ENCODE results near the gene AVPR2. TPM values are rescaled to one million over a fixed set of nuclear protein-coding genes. Genes with fewer than 3 reads are reported as not detected.

Gene AVPR2
- total RNA-seq, 8 experiments from 2014 or later, result 0.11 to 1.4 (median 0.19) TPM; not detected in 3

DNA sequence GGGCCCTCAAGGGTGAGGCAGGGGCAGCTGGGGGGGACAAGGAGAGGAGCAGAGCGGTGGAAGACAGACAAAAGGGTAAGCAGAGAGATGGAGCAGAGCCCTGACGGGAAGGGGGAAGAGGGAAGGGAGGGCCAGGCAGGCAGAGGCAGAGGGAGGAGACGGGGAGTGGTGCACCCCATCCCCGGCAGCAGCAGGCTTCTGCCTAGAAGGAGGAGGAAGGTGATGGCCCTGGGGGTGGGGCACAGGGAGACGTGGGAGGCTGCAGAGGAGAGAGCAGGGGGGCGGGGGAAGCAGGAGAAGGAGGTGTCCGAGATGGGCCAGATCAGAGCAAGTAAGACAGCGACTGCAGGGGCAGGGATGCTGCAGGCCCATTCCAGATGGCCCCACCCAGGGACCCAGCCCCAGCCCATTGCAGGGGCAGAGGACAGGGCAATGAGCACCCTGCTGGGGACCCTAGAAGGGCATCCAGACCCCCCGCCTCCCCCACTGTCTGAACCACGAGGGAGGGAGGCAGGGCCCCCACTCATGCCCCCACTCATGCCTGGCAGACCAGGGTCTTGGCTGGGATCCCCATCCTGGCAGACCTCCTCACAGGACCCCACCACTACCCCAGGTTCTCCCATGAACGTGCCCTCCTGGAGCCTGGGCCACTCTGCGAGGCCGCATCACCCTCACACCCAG lies 21.2 kb upstream of the AVPR2 start:
- in situ Hi-C loops (cut with MboI; ENCODE audit: low pct_unique_long_range_greater_than_20kb in 2 of 9, low sequenced_read_pairs in 9 of 9, unreplicated experiment in 9 of 9), result no loop called here
- peak overlapping the region; percentile 7 to 93 (median 28) for H3K4me3 ChIP-seq
- WGBS, 10 experiments, result no CpG with 5 or more reads among the region's 13 CpGs
- ATAC-seq (replicated peaks in 6 of 8), result peak in 4 of 8 experiments; percentile 4 to 25 (median 16)
- peaks cover 62 to 64% of the 10 kb centered on the region in 2 donors for H3K4me1 ChIP-seq (replicated peaks in 1 of 2)
- H3K27ac ChIP-seq, result peak overlapping the region; percentile 89 to 92

- in situ Hi-C loops (cut with MboI; ENCODE audit: low pct_unique_long_range_greater_than_20kb in 2 of 9, low sequenced_read_pairs in 9 of 9, unreplicated experiment in 9 of 9), result no loop called here
- Histone ChIP-seq H3K27ac (peak overlapping the region in 1 of 2 donors; percentile 89), H3K4me1 (replicated peaks in 1 of 2) (peaks cover 55 to 59% of the 10 kb centered on the region in 2 donors)
Observed at GRCh38 chrX:153884136-153884535, 20.3 kb upstream of the AVPR2 start.

GRCh38 chrX:153884590-153884989 lies 19.9 kb upstream of the AVPR2 start:
- in situ Hi-C loops (cut with MboI; ENCODE audit: low pct_unique_long_range_greater_than_20kb in 2 of 9, low sequenced_read_pairs in 9 of 9, unreplicated experiment in 9 of 9), result no loop called here
- Histone ChIP-seq H3K27ac (peak overlapping the region; percentile 85 to 91), H3K4me1 (replicated peaks in 1 of 2) (peaks cover 51 to 56% of the 10 kb centered on the region in 2 donors), H3K4me3 (peak overlapping the region; percentile 54 to 93 (median 66))
- 0% methylated on average over 1 of the region's 6 CpGs; no CpG with 5 or more reads in 8 of the 10 experiments for WGBS, 10 experiments
- ATAC-seq (replicated peaks in 6 of 8), result peak in 1 of 8 experiments; percentile 5

More at GRCh38 chrX:153884136-153884535, 20.3 kb upstream of the AVPR2 start:
- 20 to 36% methylated on average over 2 to 7 of the region's 13 CpGs; no CpG with 5 or more reads in 8 of the 10 experiments for WGBS, 10 experiments
- peak overlapping the region; percentile 54 to 93 (median 66) for H3K4me3 ChIP-seq
- no peak for ATAC-seq (replicated peaks in 6 of 8)

- in situ Hi-C loops (cut with MboI; ENCODE audit: low pct_unique_long_range_greater_than_20kb in 2 of 9, low sequenced_read_pairs in 9 of 9, unreplicated experiment in 9 of 9), result no loop called here
- H3K27ac ChIP-seq, result peak overlapping the region; percentile 85 to 91
- WGBS, 10 experiments, result 0 to 20% methylated on average over 2 to 3 of the region's 32 CpGs; no CpG with 5 or more reads in 8 of the 10 experiments
- peak overlapping the region; percentile 54 to 93 (median 66) for H3K4me3 ChIP-seq
- peaks cover 44 to 49% of the 10 kb centered on the region in 2 donors for H3K4me1 ChIP-seq (replicated peaks in 1 of 2)
- peak in 5 of 8 experiments; percentile 3 to 19 (median 6) for ATAC-seq (replicated peaks in 6 of 8)
Observed at GRCh38 chrX:153885208-153885787, 19.2 kb upstream of the AVPR2 start.

- WGBS, 10 experiments, result 0% methylated on average over 1 to 2 of the region's 94 CpGs; no CpG with 5 or more reads in 8 of the 10 experiments
- in situ Hi-C loops (cut with MboI; ENCODE audit: low pct_unique_long_range_greater_than_20kb in 2 of 9, low sequenced_read_pairs in 9 of 9, unreplicated experiment in 9 of 9), result no loop called here
- ATAC-seq (replicated peaks in 6 of 8), result peak; percentile 28 to 69 (median 47)
- Histone ChIP-seq H3K4me1 (replicated peaks in 1 of 2) (peaks cover 35 to 40% of the 10 kb centered on the region in 2 donors), H3K4me3 (peak within 1 kb of the TSS; percentile 54 to 93 (median 66)), H3K27ac (peak within 1 kb of the TSS; percentile 85 to 91)
Observed at GRCh38 chrX:153885968-153886903, 18.2 kb upstream of the AVPR2 start, which contains the start of gene L1CAM. TSS of gene L1CAM (minus strand) at chrX:153886173. CDS start at chrX:153875836, 10,337 bp downstream.

DNA sequence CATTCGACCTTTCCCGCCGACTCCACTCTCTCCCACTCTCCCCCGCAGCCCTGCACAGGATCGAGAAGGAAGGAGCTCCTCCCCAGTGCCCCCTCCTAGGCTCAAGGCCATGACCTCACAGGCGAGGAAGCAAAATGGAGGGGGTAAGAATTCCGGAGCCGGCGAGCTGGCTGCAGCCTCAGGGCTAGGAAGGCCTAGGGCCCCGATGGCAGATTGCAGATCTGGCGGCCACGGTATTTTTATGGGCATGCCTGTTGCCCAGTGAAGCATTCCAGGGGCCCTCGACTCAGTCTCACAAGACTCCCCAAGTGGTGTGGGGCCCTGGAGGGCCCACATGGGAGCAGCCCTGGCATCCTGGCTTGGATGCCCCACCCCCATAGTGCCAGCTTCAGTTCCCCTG lies 17.6 kb upstream of the AVPR2 start:
- Histone ChIP-seq H3K27ac (peak overlapping the region in 1 of 2 donors; percentile 91), H3K4me3 (no peak overlapping the region), H3K4me1 (replicated peaks in 1 of 2) (peaks cover 28 to 33% of the 10 kb centered on the region in 2 donors)
- no CpG with 5 or more reads among the region's 13 CpGs for WGBS, 10 experiments
- in situ Hi-C loops (cut with MboI; ENCODE audit: low pct_unique_long_range_greater_than_20kb in 2 of 9, low sequenced_read_pairs in 9 of 9, unreplicated experiment in 9 of 9), result no loop called here
- ATAC-seq (replicated peaks in 6 of 8), result no peak

DNA sequence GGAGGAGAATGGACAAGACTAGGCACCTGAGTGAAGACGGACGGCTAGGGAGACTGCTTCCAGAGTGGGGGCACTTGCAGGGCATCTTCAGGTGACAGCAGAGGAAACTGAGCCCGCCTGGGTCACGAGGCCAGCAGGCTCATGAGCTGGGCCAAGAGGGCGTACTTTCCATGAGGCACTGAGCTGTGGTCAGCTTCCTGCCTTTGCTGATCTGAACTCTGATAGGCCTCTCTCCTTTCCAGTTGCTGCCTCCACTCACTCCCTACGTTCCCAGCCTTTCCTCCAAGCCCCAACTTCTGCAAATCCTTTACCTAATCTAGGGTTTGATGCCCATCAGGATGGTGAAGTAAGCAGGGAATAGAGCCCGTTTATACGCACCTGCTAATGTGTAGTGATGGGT lies 17.1 kb upstream of the AVPR2 start:
- no peak for ATAC-seq (replicated peaks in 6 of 8)
- no peak overlapping the region for H3K4me3 ChIP-seq
- peaks cover 23 to 28% of the 10 kb centered on the region in 2 donors for H3K4me1 ChIP-seq (replicated peaks in 1 of 2)
- 100% methylated on average over 2 of the region's 8 CpGs; no CpG with 5 or more reads in 9 of the 10 experiments for WGBS, 10 experiments
- in situ Hi-C loops (cut with MboI; ENCODE audit: low pct_unique_long_range_greater_than_20kb in 2 of 9, low sequenced_read_pairs in 9 of 9, unreplicated experiment in 9 of 9), result no loop called here
- H3K27ac ChIP-seq, result no peak overlapping the region

DNA sequence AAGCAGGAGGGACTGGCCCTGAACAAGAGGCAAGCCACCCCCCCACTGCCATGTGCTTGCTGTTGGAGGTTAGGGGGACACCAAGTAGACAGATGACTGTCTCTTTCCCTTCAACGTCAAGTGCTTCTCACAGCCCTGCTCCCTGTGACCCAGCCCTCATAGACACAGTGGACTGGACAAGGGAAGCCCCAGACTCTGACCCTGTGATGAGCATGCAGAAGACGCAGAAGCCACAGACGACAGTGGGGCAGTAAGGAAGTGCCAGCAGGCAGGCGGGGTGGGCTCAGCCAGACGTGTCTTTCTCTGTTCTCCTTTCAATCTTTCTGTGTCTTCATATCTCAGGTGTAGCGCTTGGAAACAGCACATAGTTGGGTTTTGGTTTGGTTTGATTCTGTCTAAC lies 16.1 kb upstream of the AVPR2 start:
- WGBS, 10 experiments, result 0 to 100% (median 26%) methylated on average over 1 to 5 of the region's 6 CpGs; no CpG with 5 or more reads in 7 of the 10 experiments

GRCh38 chrX:153889123-153889522 lies 15.3 kb upstream of the AVPR2 start:
- in situ Hi-C loops (cut with MboI; ENCODE audit: low pct_unique_long_range_greater_than_20kb in 2 of 9, low sequenced_read_pairs in 9 of 9, unreplicated experiment in 9 of 9), result no loop called here
- 0 to 100% (median 84%) methylated on average over 1 to 4 of the region's 6 CpGs; no CpG with 5 or more reads in 4 of the 10 experiments for WGBS, 10 experiments
- Histone ChIP-seq H3K4me3 (no peak overlapping the region), H3K4me1 (replicated peaks in 1 of 2) (peaks cover 9 to 12% of the 10 kb centered on the region in 2 donors), H3K27ac (no peak overlapping the region)
- no peak for ATAC-seq (replicated peaks in 6 of 8)

More for the DNA sequence above, 16.1 kb upstream of the AVPR2 start:
- no peak for ATAC-seq (replicated peaks in 6 of 8)
- no peak overlapping the region for H3K4me3 ChIP-seq
- no peak overlapping the region for H3K27ac ChIP-seq
- in situ Hi-C loops (cut with MboI; ENCODE audit: low pct_unique_long_range_greater_than_20kb in 2 of 9, low sequenced_read_pairs in 9 of 9, unreplicated experiment in 9 of 9), result no loop called here
- peaks cover 14 to 20% of the 10 kb centered on the region in 2 donors for H3K4me1 ChIP-seq (replicated peaks in 1 of 2)

DNA sequence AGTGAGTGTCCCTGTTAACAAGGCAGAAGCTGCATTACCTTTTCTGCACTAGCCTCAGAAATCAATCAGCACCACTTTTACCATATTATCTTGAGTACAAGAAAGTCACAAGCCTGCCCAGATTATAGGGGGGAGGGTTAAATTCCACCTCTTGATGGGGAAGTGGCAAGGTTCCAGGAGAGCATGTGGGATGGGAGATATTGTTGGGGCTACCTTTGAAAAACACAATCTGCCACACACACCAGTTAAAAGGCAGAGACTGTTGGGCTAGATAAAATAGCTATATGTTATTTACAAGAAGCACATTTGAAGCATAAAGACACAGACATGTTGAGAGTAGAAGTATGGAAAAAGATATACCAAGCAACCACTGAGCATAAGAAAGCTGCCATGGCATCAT lies 6.6 kb upstream of the AVPR2 start:
- H3K27ac ChIP-seq, result no peak overlapping the region
- in situ Hi-C loops (cut with MboI; ENCODE audit: low pct_unique_long_range_greater_than_20kb in 2 of 9, low sequenced_read_pairs in 9 of 9, unreplicated experiment in 9 of 9), result no loop called here
- no peak overlapping the region for H3K4me3 ChIP-seq
- no peak for ATAC-seq (replicated peaks in 6 of 8)
- H3K4me1 ChIP-seq (replicated peaks in 1 of 2), result peaks cover 16 to 22% of the 10 kb centered on the region in 2 donors

- H3K27ac ChIP-seq, result peak overlapping the region; percentile 39 to 63
- H3K4me1 ChIP-seq (replicated peaks in 1 of 2), result peaks cover 16 to 22% of the 10 kb centered on the region in 2 donors
- no peak overlapping the region for H3K4me3 ChIP-seq
- in situ Hi-C loops (cut with MboI; ENCODE audit: low pct_unique_long_range_greater_than_20kb in 2 of 9, low sequenced_read_pairs in 9 of 9, unreplicated experiment in 9 of 9), result no loop called here
- ATAC-seq (replicated peaks in 6 of 8), result peak; percentile 86 to 91 (median 88)
- 0 to 40% (median 17%) methylated on average over 1 to 11 of the region's 26 CpGs; no CpG with 5 or more reads in 4 of the 10 experiments for WGBS, 10 experiments
Observed at GRCh38 chrX:153900831-153901752, 3.4 kb upstream of the AVPR2 start.

DNA sequence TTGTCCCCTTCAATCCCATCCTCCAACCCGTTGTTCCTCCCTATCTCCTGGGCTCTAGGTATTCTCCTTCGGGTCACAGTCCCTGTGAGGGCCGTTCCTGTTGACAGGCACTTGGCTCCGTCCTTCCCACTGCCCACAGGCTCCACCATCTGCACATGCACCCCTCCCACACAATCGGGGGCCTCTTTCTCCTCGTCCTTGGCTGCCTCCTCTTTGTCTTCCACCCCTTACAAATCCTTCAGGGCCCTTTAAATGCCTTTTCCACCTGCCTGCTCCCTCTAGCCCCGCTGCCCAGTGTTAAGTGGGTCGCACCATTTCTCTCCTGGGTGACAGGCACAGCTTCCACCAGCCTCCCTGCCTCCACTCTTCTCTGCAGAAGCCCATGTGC lies 2.7 kb upstream of the AVPR2 start:
- no peak overlapping the region for H3K4me3 ChIP-seq
- in situ Hi-C loops (cut with MboI; ENCODE audit: low pct_unique_long_range_greater_than_20kb in 2 of 9, low sequenced_read_pairs in 9 of 9, unreplicated experiment in 9 of 9), result no loop called here
- H3K27ac ChIP-seq, result peak overlapping the region; percentile 39 to 63
- ATAC-seq (replicated peaks in 6 of 8), result peak in 5 of 8 experiments; percentile 12 to 27 (median 17)
- peaks cover 16 to 22% of the 10 kb centered on the region in 2 donors for H3K4me1 ChIP-seq (replicated peaks in 1 of 2)
- 30% methylated on average over 5 of the region's 8 CpGs; no CpG with 5 or more reads in 9 of the 10 experiments for WGBS, 10 experiments

Data from motor neuron (in vitro differentiated cells).